HUES6 (cell line): ENCODE data around the gene PRKCA.
"Not testable (repeated sequence)": the region's sequence is repeated elsewhere in the genome, so short reads cannot be mapped to it uniquely, and the experiment has no call there.

Experiments
- H3K27ac ChIP-seq: 2 replicates; pipeline ENCODE4 v1.7.0; 2013; ENCODE audit warnings: low read depth, mild to moderate bottlenecking, low read length, inconsistent platforms
- H3K27me3 ChIP-seq: 2 replicates; pipeline ENCODE4 v1.6.1; 2013; ENCODE audit warnings: low read length; ENCODE audit not compliant: control insufficient read depth, insufficient read depth
- H3K36me3 ChIP-seq: 2 replicates; pipeline ENCODE4 v1.6.1; 2013; ENCODE audit warnings: low read length; ENCODE audit not compliant: control insufficient read depth, insufficient read depth
- H3K4me1 ChIP-seq: 2 replicates; pipeline ENCODE4 v1.6.1; 2013; ENCODE audit warnings: low read length; ENCODE audit not compliant: control insufficient read depth, insufficient read depth
- H3K4me3 ChIP-seq: 2 replicates; pipeline ENCODE4 v1.5.1; 2013; ENCODE audit warnings: low read depth, low read length
- H3K9ac ChIP-seq: one replicate; pipeline ENCODE4 v1.6.1; 2013; ENCODE audit warnings: mild to moderate bottlenecking, low read length
- H3K9me3 ChIP-seq: 2 replicates; pipeline ENCODE4 v1.6.1; 2013; ENCODE audit warnings: low read depth, low read length; ENCODE audit not compliant: control insufficient read depth, insufficient read depth

PRKCA gene

GRCh38 chr17:66309793-66310192 is 7.4 kb downstream of the PRKCA start:
- Histone ChIP-seq H3K36me3 (no peaks in the 10 kb centered on the region), H3K27me3 (no peaks in the 10 kb centered on the region), H3K9ac (no peak overlapping the region), H3K4me3 (no peak overlapping the region), H3K27ac (no peak overlapping the region), H3K9me3 (no peaks in the 10 kb centered on the region), H3K4me1 (peaks cover 18% of the 10 kb centered on the region)

GRCh38 chr17:66310528-66311148 is 8.2 kb downstream of the PRKCA start:
- Histone ChIP-seq H3K27ac (no peak overlapping the region), H3K4me3 (no peak overlapping the region), H3K36me3 (no peaks in the 10 kb centered on the region)

GRCh38 chr17:66312912-66313311 is 10.5 kb downstream of the PRKCA start:
- no peaks in the 10 kb centered on the region for H3K9me3 ChIP-seq
- H3K27ac ChIP-seq = no peak overlapping the region
- H3K4me1 ChIP-seq = peaks cover 11% of the 10 kb centered on the region
- H3K27me3 ChIP-seq = no peaks in the 10 kb centered on the region
- H3K4me3 ChIP-seq = no peak overlapping the region
- H3K9ac ChIP-seq = no peak overlapping the region
- no peaks in the 10 kb centered on the region for H3K36me3 ChIP-seq

More at GRCh38 chr17:66310528-66311148, 8.2 kb downstream of the PRKCA start:
- Histone ChIP-seq H3K4me1 (peaks cover 12% of the 10 kb centered on the region), H3K27me3 (no peaks in the 10 kb centered on the region), H3K9me3 (no peaks in the 10 kb centered on the region), H3K9ac (no peak overlapping the region)

- Histone ChIP-seq H3K9ac (no peak overlapping the region), H3K9me3 (no peaks in the 10 kb centered on the region), H3K36me3 (no peaks in the 10 kb centered on the region), H3K27ac (no peak overlapping the region), H3K4me1 (peaks cover 11% of the 10 kb centered on the region), H3K27me3 (no peaks in the 10 kb centered on the region), H3K4me3 (no peak overlapping the region)
Measured at GRCh38 chr17:66313325-66313724, 10.9 kb downstream of the PRKCA start.

GRCh38 chr17:66313995-66314659 is 11.7 kb downstream of the PRKCA start:
- Histone ChIP-seq H3K27me3 (no peaks in the 10 kb centered on the region), H3K36me3 (no peaks in the 10 kb centered on the region), H3K9ac (no peak overlapping the region), H3K9me3 (no peaks in the 10 kb centered on the region), H3K4me3 (no peak overlapping the region), H3K4me1 (peaks cover 11% of the 10 kb centered on the region), H3K27ac (no peak overlapping the region)

GRCh38 chr17:66317629-66318028 is 15.2 kb downstream of the PRKCA start:
- Histone ChIP-seq H3K9ac (no peak overlapping the region), H3K4me3 (no peak overlapping the region), H3K9me3 (peaks cover 8% of the 10 kb centered on the region), H3K27me3 (no peaks in the 10 kb centered on the region), H3K4me1 (no peaks in the 10 kb centered on the region), H3K36me3 (no peaks in the 10 kb centered on the region), H3K27ac (no peak overlapping the region)

- Histone ChIP-seq H3K9me3 (peaks cover 8% of the 10 kb centered on the region), H3K9ac (no peak overlapping the region), H3K27ac (no peak overlapping the region), H3K4me3 (no peak overlapping the region), H3K36me3 (no peaks in the 10 kb centered on the region), H3K27me3 (no peaks in the 10 kb centered on the region), H3K4me1 (no peaks in the 10 kb centered on the region)
Measured at GRCh38 chr17:66319226-66319625, 16.8 kb downstream of the PRKCA start.

- no peaks in the 10 kb centered on the region for H3K36me3 ChIP-seq
- no peaks in the 10 kb centered on the region for H3K27me3 ChIP-seq
- H3K4me3 ChIP-seq = no peak overlapping the region
- H3K9me3 ChIP-seq = peaks cover 8% of the 10 kb centered on the region
- no peaks in the 10 kb centered on the region for H3K4me1 ChIP-seq
- H3K27ac ChIP-seq = no peak overlapping the region
- H3K9ac ChIP-seq = no peak overlapping the region
Measured at GRCh38 chr17:66322764-66323163, 20.4 kb downstream of the PRKCA start.

GRCh38 chr17:66324381-66325004 is 22.1 kb downstream of the PRKCA start:
- H3K36me3 ChIP-seq, H3K9me3 ChIP-seq, H3K27me3 ChIP-seq, H3K27ac ChIP-seq, H3K4me1 ChIP-seq, H3K9ac ChIP-seq, H3K4me3 ChIP-seq: not testable (repeated sequence)

GRCh38 chr17:66326476-66327047 is 24.1 kb downstream of the PRKCA start:
- no peaks in the 10 kb centered on the region for H3K36me3 ChIP-seq
- H3K27me3 ChIP-seq = no peaks in the 10 kb centered on the region
- H3K9me3 ChIP-seq = peaks cover 6% of the 10 kb centered on the region
- H3K4me1 ChIP-seq = no peaks in the 10 kb centered on the region
- no peak overlapping the region for H3K27ac ChIP-seq
- no peak overlapping the region for H3K9ac ChIP-seq
- H3K4me3 ChIP-seq = no peak overlapping the region

- no peaks in the 10 kb centered on the region for H3K36me3 ChIP-seq
- H3K27ac ChIP-seq = no peak overlapping the region
- H3K4me3 ChIP-seq = no peak overlapping the region
- H3K4me1 ChIP-seq = no peaks in the 10 kb centered on the region
- no peaks in the 10 kb centered on the region for H3K9me3 ChIP-seq
- no peak overlapping the region for H3K9ac ChIP-seq
- no peaks in the 10 kb centered on the region for H3K27me3 ChIP-seq
Measured at GRCh38 chr17:66330646-66331037, 28.2 kb downstream of the PRKCA start.
